Mesenchymal stem cell (in vitro differentiated cells and primary cell): Measurements from ENCODE around the gene PIK3R5.

ENCODE experiments used
- DNase-seq: peaks from one replicate; pipeline ENCODE4 v3.0.0-alpha.2; 2013
- H2AFZ ChIP-seq: one replicate; pipeline ENCODE4 v1.6.1; 2013; ENCODE audit warnings: low read depth, mild to moderate bottlenecking, control low read depth, inconsistent platforms, low read length, moderate library complexity
- H2AK5ac ChIP-seq: 2 replicates; pipeline ENCODE4 v1.6.1; 2013; ENCODE audit warnings: low read length, moderate library complexity, mild to moderate bottlenecking, inconsistent platforms; ENCODE audit not compliant: severe bottlenecking
- H2BK120ac ChIP-seq: one replicate; pipeline ENCODE4 v1.6.1; 2013; ENCODE audit warnings: low read depth, mild to moderate bottlenecking, inconsistent platforms, low read length, moderate library complexity
- H2BK12ac ChIP-seq, 2 experiments: one replicate each; pipeline ENCODE4 v1.6.1; 2013; ENCODE audit warnings: inconsistent platforms in 2 of 2, low read length in 2 of 2, mild to moderate bottlenecking in 2 of 2, moderate library complexity in 2 of 2, control low read depth in 1 of 2
- H2BK15ac ChIP-seq: one replicate; pipeline ENCODE4 v1.6.1; 2013; ENCODE audit warnings: mild to moderate bottlenecking, low read depth, inconsistent platforms; ENCODE audit not compliant: poor library complexity, severe bottlenecking
- H2BK5ac ChIP-seq: 2 replicates; pipeline ENCODE4 v1.6.1; 2013; ENCODE audit warnings: low read depth, mild to moderate bottlenecking, low read length, control low read depth, inconsistent platforms; ENCODE audit not compliant: poor library complexity, severe bottlenecking
- H3K14ac ChIP-seq, 2 experiments: one replicate each; pipeline ENCODE4 v1.6.1; 2013; ENCODE audit warnings: inconsistent platforms in 2 of 2, low read length in 2 of 2, control low read depth in 1 of 2, mild to moderate bottlenecking in 1 of 2, moderate library complexity in 1 of 2
- H3K18ac ChIP-seq, 2 experiments: one replicate each; pipeline ENCODE4 v1.6.1; 2013; ENCODE audit warnings: inconsistent platforms in 2 of 2, low read length in 2 of 2, control low read depth in 1 of 2, low read depth in 1 of 2, mild to moderate bottlenecking in 1 of 2
- H3K23ac ChIP-seq, 2 experiments: one replicate each; pipeline ENCODE4 v1.6.1; 2013; ENCODE audit warnings: inconsistent platforms in 2 of 2, low read length in 2 of 2, mild to moderate bottlenecking in 2 of 2, moderate library complexity in 2 of 2, control low read depth in 1 of 2
- H3K27ac ChIP-seq: 2 replicates; pipeline ENCODE4 v1.5.1; 2013; ENCODE audit warnings: mild to moderate bottlenecking, moderate library complexity, low read length, control low read depth, inconsistent platforms; ENCODE audit not compliant: poor library complexity, severe bottlenecking
- H3K27me3 ChIP-seq, 2 experiments: 2 replicates each; pipeline versions ENCODE4 v1.6.1 to v1.7.0; 2013; ENCODE audit warnings: low read length in 2 of 2, mild to moderate bottlenecking in 2 of 2, moderate library complexity in 2 of 2, control low read depth in 1 of 2, inconsistent platforms in 1 of 2; ENCODE audit not compliant: control insufficient read depth in 1 of 2, insufficient read depth in 1 of 2
- H3K36me3 ChIP-seq, 2 experiments: 2 replicates each; pipeline versions ENCODE4 v1.6.1 to v1.7.0; 2013; ENCODE audit warnings: low read length in 2 of 2, control low read depth in 1 of 2, inconsistent platforms in 1 of 2, low read depth in 1 of 2, mild to moderate bottlenecking in 1 of 2; ENCODE audit not compliant: insufficient read depth in 2 of 2, control insufficient read depth in 1 of 2
- H3K4ac ChIP-seq, 2 experiments: one replicate each; pipeline ENCODE4 v1.6.1; 2013; ENCODE audit warnings: inconsistent platforms in 2 of 2, low read length in 2 of 2, mild to moderate bottlenecking in 2 of 2, moderate library complexity in 2 of 2, control low read depth in 1 of 2, low read depth in 1 of 2
- H3K4me1 ChIP-seq: 2 replicates; pipeline ENCODE4 v1.6.1; 2013; ENCODE audit warnings: low read depth, low read length, control low read depth; ENCODE audit not compliant: control insufficient read depth, insufficient read depth
- H3K4me2 ChIP-seq: 2 replicates; pipeline ENCODE4 v1.6.1; 2013; ENCODE audit warnings: low read length, mild to moderate bottlenecking, inconsistent platforms; ENCODE audit not compliant: poor library complexity, severe bottlenecking
- H3K4me3 ChIP-seq, 2 experiments: 2 replicates each; pipeline versions ENCODE4 v1.5.1 to v1.7.0; 2013; ENCODE audit warnings: low read length in 2 of 2, mild to moderate bottlenecking in 2 of 2, control low read depth in 1 of 2, low read depth in 1 of 2; ENCODE audit not compliant: insufficient read depth in 1 of 2
- H3K79me1 ChIP-seq: replicated peaks from 2 replicates; pipeline ENCODE4 v1.6.1; 2013; ENCODE audit warnings: mild to moderate bottlenecking, control low read depth, low read length, inconsistent platforms; ENCODE audit not compliant: poor library complexity, severe bottlenecking
- H3K9ac ChIP-seq: 2 replicates; pipeline ENCODE4 v1.7.0; 2013; ENCODE audit warnings: mild to moderate bottlenecking, low read length, moderate library complexity
- H3K9me3 ChIP-seq: 2 replicates; pipeline ENCODE4 v1.7.0; 2013; ENCODE audit warnings: mild to moderate bottlenecking, low read length; ENCODE audit not compliant: control insufficient read depth
- H4K8ac ChIP-seq: one replicate; pipeline ENCODE4 v1.6.1; 2013; ENCODE audit warnings: inconsistent platforms, mild to moderate bottlenecking, low read length, moderate library complexity
- H4K91ac ChIP-seq: one replicate; pipeline ENCODE4 v1.6.1; 2013; ENCODE audit warnings: mild to moderate bottlenecking, low read length, inconsistent platforms
- WGBS: methylation state at CpG from one replicate; pipeline ENCODE4 v1.1.7; 2013; ENCODE audit warnings: mixed read lengths; 5-methylcytosine and 5-hydroxymethylcytosine counted together

PIK3R5 gene

DNA sequence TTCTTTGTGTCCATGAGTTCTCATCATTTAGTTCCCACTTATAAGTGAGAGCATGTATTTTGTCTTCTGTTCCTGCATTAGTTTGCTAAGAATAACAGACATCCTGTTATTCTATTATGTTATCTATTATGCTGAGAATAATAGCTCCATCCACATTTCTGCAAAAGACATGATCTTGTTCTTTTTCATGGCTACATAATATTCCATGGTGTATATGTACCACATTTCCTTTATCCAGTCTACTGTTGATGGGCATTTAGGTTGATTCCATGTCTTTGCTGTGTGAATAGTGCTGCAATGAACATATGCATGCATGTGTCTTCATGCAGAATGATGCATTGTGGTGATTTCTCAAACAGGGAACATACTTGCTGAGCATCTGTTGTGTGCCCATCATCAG, 21.4 kb downstream of the PIK3R5 start:
- Histone ChIP-seq H3K4me2 (no peak overlapping the region), H2BK5ac (no peak overlapping the region), H3K23ac (no peak overlapping the region), H3K79me1 (no peaks in the 10 kb centered on the region), H3K18ac (no peak overlapping the region), H2BK15ac (no peak overlapping the region), H3K27me3 (peaks cover 7% of the 10 kb centered on the region in 2 experiments), H3K14ac (no peak overlapping the region), H2BK120ac (no peak overlapping the region), H4K8ac (no peak overlapping the region), H4K91ac (no peak overlapping the region), H2AFZ (no peak overlapping the region), H3K27ac (no peak overlapping the region), H3K4me1 (no peaks in the 10 kb centered on the region), H3K9ac (no peak overlapping the region), H3K4ac (no peak overlapping the region), H2AK5ac (no peak overlapping the region), H2BK12ac (no peak overlapping the region), H3K4me3 (no peak overlapping the region), H3K36me3 (no peaks in the 10 kb centered on the region), H3K9me3 (peaks cover 5% of the 10 kb centered on the region)
- DNase-seq = no peak

- H2AFZ ChIP-seq = no peak overlapping the region
- no peaks in the 10 kb centered on the region for H3K79me1 ChIP-seq
- no peak overlapping the region for H3K23ac ChIP-seq
- H3K4me3 ChIP-seq = no peak overlapping the region
- peaks cover 5% of the 10 kb centered on the region for H3K9me3 ChIP-seq
- H4K8ac ChIP-seq = no peak overlapping the region
- no peak overlapping the region for H2BK120ac ChIP-seq
- no peak overlapping the region for H3K14ac ChIP-seq
- WGBS = 65% methylated on average over 8 of the region's 8 CpGs
- peaks cover 4 to 11% of the 10 kb centered on the region in 2 experiments for H3K27me3 ChIP-seq
- DNase-seq = no peak
- H3K18ac ChIP-seq = no peak overlapping the region
- no peak overlapping the region for H2BK5ac ChIP-seq
- no peak overlapping the region for H4K91ac ChIP-seq
- no peak overlapping the region for H3K4me2 ChIP-seq
- no peak overlapping the region for H3K27ac ChIP-seq
- no peaks in the 10 kb centered on the region for H3K4me1 ChIP-seq
- no peak overlapping the region for H2BK12ac ChIP-seq
- no peaks in the 10 kb centered on the region for H3K36me3 ChIP-seq
- H3K4ac ChIP-seq = no peak overlapping the region
- H2BK15ac ChIP-seq = no peak overlapping the region
- H2AK5ac ChIP-seq = no peak overlapping the region
- no peak overlapping the region for H3K9ac ChIP-seq
These were observed 23.4 kb downstream of the PIK3R5 start for GRCh38 chr17:8941980-8942622.

DNA sequence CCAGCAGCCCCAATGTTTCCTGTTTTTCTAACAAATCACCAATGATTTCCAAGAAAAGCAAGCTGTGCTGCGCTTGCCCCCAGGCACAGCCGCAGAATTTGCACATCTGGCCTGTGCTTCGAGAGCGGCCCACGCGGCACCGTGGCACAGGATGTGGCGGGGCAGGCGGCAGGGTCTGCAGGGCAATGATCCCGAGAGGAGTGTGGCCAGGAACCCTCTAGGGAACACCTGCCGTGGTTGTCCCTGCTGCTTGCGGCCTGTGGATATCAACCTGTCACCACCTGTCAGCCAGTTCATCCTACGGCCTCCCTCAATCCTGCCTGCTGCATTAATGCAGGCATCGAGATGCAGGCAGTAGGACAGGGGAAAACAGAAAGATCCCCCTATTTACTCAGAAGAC, 24.0 kb downstream of the PIK3R5 start:
- Histone ChIP-seq H3K4me2 (no peak overlapping the region), H3K4me1 (no peaks in the 10 kb centered on the region), H3K9ac (no peak overlapping the region), H2AK5ac (no peak overlapping the region), H3K79me1 (no peaks in the 10 kb centered on the region), H3K9me3 (peaks cover 5% of the 10 kb centered on the region), H3K36me3 (no peaks in the 10 kb centered on the region), H3K27ac (no peak overlapping the region), H2BK12ac (no peak overlapping the region), H4K8ac (no peak overlapping the region), H3K4me3 (no peak overlapping the region), H2BK5ac (no peak overlapping the region), H2BK15ac (no peak overlapping the region), H4K91ac (no peak overlapping the region), H3K23ac (no peak overlapping the region), H2AFZ (no peak overlapping the region), H3K27me3 (peaks cover 4 to 11% of the 10 kb centered on the region in 2 experiments), H3K14ac (no peak overlapping the region), H3K4ac (no peak overlapping the region), H2BK120ac (no peak overlapping the region), H3K18ac (no peak overlapping the region)
- no peak for DNase-seq
- WGBS = 87% methylated on average over 14 of the region's 14 CpGs

- Histone ChIP-seq H3K36me3 (no peaks in the 10 kb centered on the region), H3K23ac (no peak overlapping the region), H4K8ac (no peak overlapping the region), H3K27ac (no peak overlapping the region), H3K4ac (no peak overlapping the region), H2BK5ac (no peak overlapping the region), H2AK5ac (no peak overlapping the region), H2BK15ac (no peak overlapping the region), H3K27me3 (peaks cover 4 to 11% of the 10 kb centered on the region in 2 experiments), H3K14ac (no peak overlapping the region), H3K9me3 (peaks cover 5% of the 10 kb centered on the region), H2BK120ac (no peak overlapping the region), H4K91ac (no peak overlapping the region), H3K18ac (no peak overlapping the region), H3K4me1 (no peaks in the 10 kb centered on the region), H3K4me2 (no peak overlapping the region), H3K79me1 (no peaks in the 10 kb centered on the region), H3K4me3 (no peak overlapping the region), H2BK12ac (no peak overlapping the region), H3K9ac (no peak overlapping the region), H2AFZ (no peak overlapping the region)
- DNase-seq = no peak
- WGBS = 57% methylated on average over 5 of the region's 6 CpGs
These were observed 24.5 kb downstream of the PIK3R5 start for GRCh38 chr17:8940866-8941471.
